Liver (tissue), 9 donors: ENCODE data around the gene SLIT1. TPM values are rescaled to one million over a fixed set of nuclear protein-coding genes. Genes with fewer than 3 reads are reported as not detected.

Source experiments
- DNase-seq: peaks from one replicate; pipeline ENCODE4 v3.0.0-alpha.2; 2017; ENCODE audit warnings: low spot score
- H3K27ac ChIP-seq, 2 donors: one replicate each; pipeline ENCODE4 v1.7.0; 2013; ENCODE audit warnings: inconsistent platforms in 2 of 2, low read length in 2 of 2, control low read depth in 1 of 2, low read depth in 1 of 2, mild to moderate bottlenecking in 1 of 2
- H3K27me3 ChIP-seq, 4 donors: one replicate each; pipeline versions ENCODE4 v1.6.1 to v1.7.0; 2013; ENCODE audit warnings: low read length in 3 of 4, inconsistent platforms in 1 of 4, mild to moderate bottlenecking in 1 of 4, moderate library complexity in 1 of 4; ENCODE audit not compliant: control insufficient read depth in 4 of 4, insufficient read depth in 4 of 4
- H3K36me3 ChIP-seq, 4 donors: one replicate each; pipeline versions ENCODE4 v1.6.1 to v1.7.0; 2013; ENCODE audit warnings: low read length in 3 of 4, mild to moderate bottlenecking in 3 of 4, low read depth in 1 of 4, moderate library complexity in 1 of 4; ENCODE audit not compliant: control insufficient read depth in 4 of 4, insufficient read depth in 3 of 4
- H3K4me1 ChIP-seq, 4 donors: one replicate each; pipeline versions ENCODE4 v1.6.1 to v1.7.0; 2013; ENCODE audit warnings: low read length in 3 of 4, mild to moderate bottlenecking in 3 of 4, moderate library complexity in 1 of 4; ENCODE audit not compliant: control insufficient read depth in 4 of 4, insufficient read depth in 4 of 4
- H3K4me3 ChIP-seq, 3 donors: one replicate each; pipeline versions ENCODE4 v1.6.1 to v1.7.0; 2013; ENCODE audit warnings: low read length in 3 of 3, control low read depth in 1 of 3, low read depth in 1 of 3, mild to moderate bottlenecking in 1 of 3
- H3K9ac ChIP-seq, 2 donors: one replicate each; pipeline ENCODE4 v1.7.0; 2013; ENCODE audit warnings: low read length in 2 of 2, mild to moderate bottlenecking in 2 of 2, moderate library complexity in 2 of 2, control low read depth in 1 of 2, low read depth in 1 of 2
- H3K9me3 ChIP-seq, 4 donors: one replicate each; pipeline versions ENCODE4 v1.6.1 to v1.7.0; 2013; ENCODE audit warnings: low read length in 3 of 4; ENCODE audit not compliant: control insufficient read depth in 4 of 4
- EGR1 ChIP-seq, 2 donors: IDR thresholded peaks; 2 replicates each; pipeline ENCODE4 v1.6.1; 2016 to 2018; ENCODE audit warnings: antibody characterized with exemption in 2 of 2, low read depth in 2 of 2
- FOXA1 ChIP-seq: IDR thresholded peaks from 2 replicates; pipeline ENCODE4 v1.6.1; 2016; ENCODE audit warnings: antibody characterized with exemption
- FOXA2 ChIP-seq: IDR thresholded peaks from 2 replicates; pipeline ENCODE4 v1.6.1; 2016; ENCODE audit warnings: antibody characterized with exemption
- GABPA ChIP-seq, 2 donors: IDR thresholded peaks in 1 of 2; conservative IDR thresholded peaks in 1 of 2; 2 replicates each; pipeline ENCODE4 v1.6.1; 2016; ENCODE audit warnings: antibody characterized with exemption in 2 of 2, mild to moderate bottlenecking in 1 of 2, moderate library complexity in 1 of 2
- HNF4A ChIP-seq, 2 donors: conservative IDR thresholded peaks; 2 replicates each; pipeline ENCODE4 v1.6.1; 2016; ENCODE audit warnings: antibody characterized with exemption in 2 of 2, mild to moderate bottlenecking in 2 of 2
- HNF4G ChIP-seq: IDR thresholded peaks from 2 replicates; pipeline ENCODE4 v1.6.1; 2016; ENCODE audit warnings: antibody characterized with exemption
- JUND ChIP-seq, 2 donors: IDR thresholded peaks; 2 replicates each; pipeline ENCODE4 v1.6.1; 2016; ENCODE audit warnings: antibody characterized with exemption in 2 of 2
- NR2F2 ChIP-seq: IDR thresholded peaks from 2 replicates; pipeline ENCODE4 v1.6.1; 2016; ENCODE audit warnings: antibody characterized with exemption
- RAD21 ChIP-seq, 2 donors: IDR thresholded peaks; 2 replicates each; pipeline ENCODE4 v1.6.1; 2016; ENCODE audit warnings: antibody characterized with exemption in 2 of 2, mild to moderate bottlenecking in 2 of 2
- RXRA ChIP-seq, 2 donors: IDR thresholded peaks; 2 replicates each; pipeline ENCODE4 v1.6.1; 2017 to 2018; ENCODE audit warnings: antibody characterized with exemption in 2 of 2, mild to moderate bottlenecking in 1 of 2
- SP1 ChIP-seq: IDR thresholded peaks from 2 replicates; pipeline ENCODE4 v1.6.1; 2018; ENCODE audit warnings: antibody characterized with exemption, mild to moderate bottlenecking
- TAF1 ChIP-seq: conservative IDR thresholded peaks from 2 replicates; pipeline ENCODE4 v1.6.1; 2016; ENCODE audit warnings: antibody characterized with exemption, mild to moderate bottlenecking
- YY1 ChIP-seq: IDR thresholded peaks from 2 replicates; pipeline ENCODE4 v1.6.1; 2016; ENCODE audit warnings: antibody characterized with exemption, mild to moderate bottlenecking
- WGBS: extraction: QIAGEN DNeasy Blood & Tissue Kit; methylation state at CpG from one replicate; pipeline ENCODE4 v1.1.7; 2013; 5-methylcytosine and 5-hydroxymethylcytosine counted together
- polyA plus RNA-seq, 2 donors: library from polyadenylated mRNA; stranded (reverse) in 1 of 2; unstranded in 1 of 2; fragments of 200-250 nt in 1 of 2; fragments of >200 nt in 1 of 2; fragmentation: Nextera tagmentation in 1 of 2; extraction: Ambion mirVana in 1 of 2; gene quantifications; one replicate each; pipeline versions ENCODE4 v1.2.1 to v1.2.3, GENCODE V29; 2013 to 2015
- total RNA-seq, 2 donors: library from RNA; depleted of rRNA; stranded (reverse); fragments of >200 nt; gene quantifications; one replicate each; pipeline ENCODE4 v1.2.3, GENCODE V29; 2014
- TF ChIP-seq, protein P1 (sequence below): IDR thresholded peaks from 2 replicates; pipeline ENCODE4 v1.6.1; 2016; ENCODE audit warnings: antibody characterized with exemption
- TF ChIP-seq, protein P2 (sequence below): IDR thresholded peaks from 2 replicates; pipeline ENCODE4 v1.6.1; 2016; ENCODE audit warnings: antibody characterized with exemption
- TF ChIP-seq, protein P3 (sequence below): fragments of 150-350 bp; IDR thresholded peaks from 2 replicates; pipeline ENCODE4 v1.5.1; 2017; ENCODE audit warnings: improper control_type of control experiment, low read depth, low read length; ENCODE audit not compliant: missing input control
- TF ChIP-seq, protein P4 (sequence below): IDR thresholded peaks from 2 replicates; pipeline ENCODE4 v1.6.1; 2016; ENCODE audit warnings: antibody characterized with exemption
- TF ChIP-seq, protein P5 (sequence below): IDR thresholded peaks from 2 replicates; pipeline ENCODE4 v1.6.1; 2016; ENCODE audit warnings: antibody characterized with exemption, mild to moderate bottlenecking
- donor health status: healthy.
- donor health status: healthy.
- donor health status: healthy.
- donor health status: healthy.
- donor health status: healthy.

SLIT1 gene
- total and polyA plus RNA-seq, 4 donors = under 0.01 to 0.14 (median 0.06) TPM

DNA sequence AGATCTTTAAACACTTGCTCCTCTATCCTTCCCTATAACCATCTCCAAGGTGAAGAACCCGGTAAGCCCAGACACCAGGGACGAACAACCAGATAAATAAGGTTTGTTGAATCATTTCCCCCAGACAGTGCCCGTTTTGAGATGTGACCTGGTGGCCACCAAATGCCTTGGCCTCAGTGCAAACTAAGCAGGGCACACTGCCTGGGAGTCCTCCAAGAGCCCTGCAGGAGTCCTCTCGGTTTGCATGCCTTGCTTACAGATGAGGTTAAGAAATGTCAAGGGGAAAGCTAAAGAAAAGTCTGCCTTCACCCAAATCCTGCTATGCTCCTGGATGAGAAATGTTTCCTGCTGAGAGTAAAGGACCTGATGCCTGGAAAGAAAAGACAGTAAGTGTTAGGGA, 31.6 kb downstream of the SLIT1 start:
- TF ChIP-seq JUND (IDR thresholded peaks at IDR 0.05) (no peak), EGR1 (IDR thresholded peaks at IDR 0.05; ENCODE audit: low read depth in 2 of 2) (no peak), FOXA1 (no peak), TAF1 (no peak), SP1 (no peak), RXRA (IDR thresholded peaks at IDR 0.05) (no peak), GABPA (IDR thresholded peaks at IDR 0.05 in 1 of 2, conservative IDR thresholded peaks at IDR 0.05 in 1 of 2) (no peak), HNF4G (no peak), YY1 (no peak), FOXA2 (no peak), NR2F2 (no peak), RAD21 (IDR thresholded peaks at IDR 0.05) (no peak), HNF4A (conservative IDR thresholded peaks at IDR 0.05) (no peak)
- TF ChIP-seq, protein P1, sequence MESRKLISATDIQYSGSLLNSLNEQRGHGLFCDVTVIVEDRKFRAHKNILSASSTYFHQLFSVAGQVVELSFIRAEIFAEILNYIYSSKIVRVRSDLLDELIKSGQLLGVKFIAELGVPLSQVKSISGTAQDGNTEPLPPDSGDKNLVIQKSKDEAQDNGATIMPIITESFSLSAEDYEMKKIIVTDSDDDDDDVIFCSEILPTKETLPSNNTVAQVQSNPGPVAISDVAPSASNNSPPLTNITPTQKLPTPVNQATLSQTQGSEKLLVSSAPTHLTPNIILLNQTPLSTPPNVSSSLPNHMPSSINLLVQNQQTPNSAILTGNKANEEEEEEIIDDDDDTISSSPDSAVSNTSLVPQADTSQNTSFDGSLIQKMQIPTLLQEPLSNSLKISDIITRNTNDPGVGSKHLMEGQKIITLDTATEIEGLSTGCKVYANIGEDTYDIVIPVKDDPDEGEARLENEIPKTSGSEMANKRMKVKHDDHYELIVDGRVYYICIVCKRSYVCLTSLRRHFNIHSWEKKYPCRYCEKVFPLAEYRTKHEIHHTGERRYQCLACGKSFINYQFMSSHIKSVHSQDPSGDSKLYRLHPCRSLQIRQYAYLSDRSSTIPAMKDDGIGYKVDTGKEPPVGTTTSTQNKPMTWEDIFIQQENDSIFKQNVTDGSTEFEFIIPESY = no peak
- TF ChIP-seq, protein P2, sequence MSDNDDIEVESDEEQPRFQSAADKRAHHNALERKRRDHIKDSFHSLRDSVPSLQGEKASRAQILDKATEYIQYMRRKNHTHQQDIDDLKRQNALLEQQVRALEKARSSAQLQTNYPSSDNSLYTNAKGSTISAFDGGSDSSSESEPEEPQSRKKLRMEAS = no peak
- TF ChIP-seq, protein P3, sequence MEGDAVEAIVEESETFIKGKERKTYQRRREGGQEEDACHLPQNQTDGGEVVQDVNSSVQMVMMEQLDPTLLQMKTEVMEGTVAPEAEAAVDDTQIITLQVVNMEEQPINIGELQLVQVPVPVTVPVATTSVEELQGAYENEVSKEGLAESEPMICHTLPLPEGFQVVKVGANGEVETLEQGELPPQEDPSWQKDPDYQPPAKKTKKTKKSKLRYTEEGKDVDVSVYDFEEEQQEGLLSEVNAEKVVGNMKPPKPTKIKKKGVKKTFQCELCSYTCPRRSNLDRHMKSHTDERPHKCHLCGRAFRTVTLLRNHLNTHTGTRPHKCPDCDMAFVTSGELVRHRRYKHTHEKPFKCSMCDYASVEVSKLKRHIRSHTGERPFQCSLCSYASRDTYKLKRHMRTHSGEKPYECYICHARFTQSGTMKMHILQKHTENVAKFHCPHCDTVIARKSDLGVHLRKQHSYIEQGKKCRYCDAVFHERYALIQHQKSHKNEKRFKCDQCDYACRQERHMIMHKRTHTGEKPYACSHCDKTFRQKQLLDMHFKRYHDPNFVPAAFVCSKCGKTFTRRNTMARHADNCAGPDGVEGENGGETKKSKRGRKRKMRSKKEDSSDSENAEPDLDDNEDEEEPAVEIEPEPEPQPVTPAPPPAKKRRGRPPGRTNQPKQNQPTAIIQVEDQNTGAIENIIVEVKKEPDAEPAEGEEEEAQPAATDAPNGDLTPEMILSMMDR = no peak
- TF ChIP-seq, protein P4, sequence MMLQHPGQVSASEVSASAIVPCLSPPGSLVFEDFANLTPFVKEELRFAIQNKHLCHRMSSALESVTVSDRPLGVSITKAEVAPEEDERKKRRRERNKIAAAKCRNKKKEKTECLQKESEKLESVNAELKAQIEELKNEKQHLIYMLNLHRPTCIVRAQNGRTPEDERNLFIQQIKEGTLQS = no peak
- TF ChIP-seq, protein P5, sequence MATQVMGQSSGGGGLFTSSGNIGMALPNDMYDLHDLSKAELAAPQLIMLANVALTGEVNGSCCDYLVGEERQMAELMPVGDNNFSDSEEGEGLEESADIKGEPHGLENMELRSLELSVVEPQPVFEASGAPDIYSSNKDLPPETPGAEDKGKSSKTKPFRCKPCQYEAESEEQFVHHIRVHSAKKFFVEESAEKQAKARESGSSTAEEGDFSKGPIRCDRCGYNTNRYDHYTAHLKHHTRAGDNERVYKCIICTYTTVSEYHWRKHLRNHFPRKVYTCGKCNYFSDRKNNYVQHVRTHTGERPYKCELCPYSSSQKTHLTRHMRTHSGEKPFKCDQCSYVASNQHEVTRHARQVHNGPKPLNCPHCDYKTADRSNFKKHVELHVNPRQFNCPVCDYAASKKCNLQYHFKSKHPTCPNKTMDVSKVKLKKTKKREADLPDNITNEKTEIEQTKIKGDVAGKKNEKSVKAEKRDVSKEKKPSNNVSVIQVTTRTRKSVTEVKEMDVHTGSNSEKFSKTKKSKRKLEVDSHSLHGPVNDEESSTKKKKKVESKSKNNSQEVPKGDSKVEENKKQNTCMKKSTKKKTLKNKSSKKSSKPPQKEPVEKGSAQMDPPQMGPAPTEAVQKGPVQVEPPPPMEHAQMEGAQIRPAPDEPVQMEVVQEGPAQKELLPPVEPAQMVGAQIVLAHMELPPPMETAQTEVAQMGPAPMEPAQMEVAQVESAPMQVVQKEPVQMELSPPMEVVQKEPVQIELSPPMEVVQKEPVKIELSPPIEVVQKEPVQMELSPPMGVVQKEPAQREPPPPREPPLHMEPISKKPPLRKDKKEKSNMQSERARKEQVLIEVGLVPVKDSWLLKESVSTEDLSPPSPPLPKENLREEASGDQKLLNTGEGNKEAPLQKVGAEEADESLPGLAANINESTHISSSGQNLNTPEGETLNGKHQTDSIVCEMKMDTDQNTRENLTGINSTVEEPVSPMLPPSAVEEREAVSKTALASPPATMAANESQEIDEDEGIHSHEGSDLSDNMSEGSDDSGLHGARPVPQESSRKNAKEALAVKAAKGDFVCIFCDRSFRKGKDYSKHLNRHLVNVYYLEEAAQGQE = no peak

More for the DNA sequence above, 31.6 kb downstream of the SLIT1 start:
- no peaks in the 10 kb centered on the region for H3K27me3 ChIP-seq
- DNase-seq = no peak
- H3K9me3 ChIP-seq = no peaks in the 10 kb centered on the region
- H3K9ac ChIP-seq = no peak overlapping the region
- H3K4me1 ChIP-seq = no peaks in the 10 kb centered on the region
- no peak overlapping the region for H3K27ac ChIP-seq
- 77% methylated on average over 4 of the region's 4 CpGs for WGBS
- no peaks in the 10 kb centered on the region for H3K36me3 ChIP-seq
- H3K4me3 ChIP-seq = no peak overlapping the region
